ENCODE measurements around the gene RARA. TPM values are rescaled to one million over a fixed set of nuclear protein-coding genes. Genes with fewer than 3 reads are reported as not detected.

Gene RARA
- total and polyA plus RNA-seq, 2 experiments from 2014 or later, result 7.4 to 15.9 TPM

GRCh38 chr17:40266882-40267281 lies 42.1 kb upstream of the RARA start:
- H3K4me3 Mint-ChIP-seq, result no peak overlapping the region
- Histone ChIP-seq H3F3A (replicated peaks; ENCODE audit: low read depth) (0 out of 2 replicates have a peak, but pooled peaks cover 3% of the 10 kb centered on the region), H3K27ac (ENCODE audit: low read depth) (no peak overlapping the region), H2AFZ (no peak overlapping the region), H3K9me2 (ENCODE audit: insufficient read depth) (no peaks in the 10 kb centered on the region), H3K4me2 (no peak overlapping the region), H3K4me1 (ENCODE audit: insufficient read depth) (no peaks in the 10 kb centered on the region), H3K4me3 (no peak overlapping the region), H4K20me1 (replicated peaks; ENCODE audit: insufficient read depth) (peaks cover 11% of the 10 kb centered on the region; the same call in 1 of the 2 replicates), H3K27me3 (ENCODE audit: insufficient read depth) (no peaks in the 10 kb centered on the region), H3K36me3 (ENCODE audit: insufficient read depth) (peaks cover 21% of the 10 kb centered on the region; the same call in 1 of the 2 replicates), H3K79me2 (replicated peaks; ENCODE audit: insufficient read depth) (no peaks in the 10 kb centered on the region)
- no peak for TF ChIP-seq POLR2AphosphoS5 (IDR thresholded peaks at IDR 0.05; ENCODE audit: low read depth)
- TF ChIP-seq CTCF (conservative IDR thresholded peaks at IDR 0.05; ENCODE audit: low read depth in 2 of 2), result no peak
- TF ChIP-seq EZH2phosphoT487 (IDR thresholded peaks at IDR 0.05; ENCODE audit: unreplicated experiment), result no peak
- TF ChIP-seq CREB1 (CRISPR knock-in tag; IDR thresholded peaks at IDR 0.05; ENCODE audit: low read depth), result no peak
- no peak for TF ChIP-seq ZNF462 (CRISPR knock-in tag; IDR thresholded peaks at IDR 0.05)
- no peak for TF ChIP-seq ZNF331 (CRISPR knock-in tag; IDR thresholded peaks at IDR 0.05; ENCODE audit: low read depth)
- TF ChIP-seq JUNB (IDR thresholded peaks at IDR 0.05; ENCODE audit: unreplicated experiment), result no peak
- no peak for TF ChIP-seq ZNF114 (CRISPR knock-in tag; IDR thresholded peaks at IDR 0.05)
- TF ChIP-seq REST (IDR thresholded peaks at IDR 0.05; ENCODE audit: unreplicated experiment), result no peak
- ATAC-seq, result no peak
- H3K27me3 Mint-ChIP-seq (ENCODE audit: insufficient read depth, low read depth, poor library complexity), result no peaks in the 10 kb centered on the region
- peaks cover 8% of the 10 kb centered on the region; the same call in 1 of the 3 replicates for H3K4me1 Mint-ChIP-seq
- no peak for DNase-seq (ENCODE audit: low spot score)
- peaks cover 18% of the 10 kb centered on the region for H3K36me3 Mint-ChIP-seq (ENCODE audit: low read depth)
- H3K9me3 Mint-ChIP-seq, result no peaks in the 10 kb centered on the region; the same call in 2 of the 3 replicates
- no peak overlapping the region for H3K27ac Mint-ChIP-seq
